ENCODE results near the gene CALHM5.

GRCh38 chr6:116507324-116507723 is 4.1 kb upstream of the CALHM5 start:
- TF ChIP-seq EZH2phosphoT487 (IDR thresholded peaks at IDR 0.05; ENCODE audit: borderline replicate concordance, low read length) (no peak), EZH2 (IDR thresholded peaks at IDR 0.05; ENCODE audit: low read length, unreplicated experiment) (no peak)
- TF ChIP-seq, protein P1, sequence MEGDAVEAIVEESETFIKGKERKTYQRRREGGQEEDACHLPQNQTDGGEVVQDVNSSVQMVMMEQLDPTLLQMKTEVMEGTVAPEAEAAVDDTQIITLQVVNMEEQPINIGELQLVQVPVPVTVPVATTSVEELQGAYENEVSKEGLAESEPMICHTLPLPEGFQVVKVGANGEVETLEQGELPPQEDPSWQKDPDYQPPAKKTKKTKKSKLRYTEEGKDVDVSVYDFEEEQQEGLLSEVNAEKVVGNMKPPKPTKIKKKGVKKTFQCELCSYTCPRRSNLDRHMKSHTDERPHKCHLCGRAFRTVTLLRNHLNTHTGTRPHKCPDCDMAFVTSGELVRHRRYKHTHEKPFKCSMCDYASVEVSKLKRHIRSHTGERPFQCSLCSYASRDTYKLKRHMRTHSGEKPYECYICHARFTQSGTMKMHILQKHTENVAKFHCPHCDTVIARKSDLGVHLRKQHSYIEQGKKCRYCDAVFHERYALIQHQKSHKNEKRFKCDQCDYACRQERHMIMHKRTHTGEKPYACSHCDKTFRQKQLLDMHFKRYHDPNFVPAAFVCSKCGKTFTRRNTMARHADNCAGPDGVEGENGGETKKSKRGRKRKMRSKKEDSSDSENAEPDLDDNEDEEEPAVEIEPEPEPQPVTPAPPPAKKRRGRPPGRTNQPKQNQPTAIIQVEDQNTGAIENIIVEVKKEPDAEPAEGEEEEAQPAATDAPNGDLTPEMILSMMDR (conservative IDR thresholded peaks at IDR 0.05; ENCODE audit: low read depth, low read length): no peak

Data from PC-3 (cell line).